Calu3 (cell line): ENCODE data around the gene ABCG1. TPM values are rescaled to one million over a fixed set of nuclear protein-coding genes. Genes with fewer than 3 reads are reported as not detected.

Experiments used
- BruUV-seq: library from RNA; stranded (reverse); fragments of 400-500 nt; replicated peaks from 2 replicates; lab custom pipeline; 2021; lab: Mats Ljungman, UMichigan
- CTCF ChIA-PET: fragments of 300-600 bp; sonication (Branson Sonifier 250); formaldehyde crosslinking; loops from one replicate; lab custom pipeline; 2022; ENCODE audit warnings: antibody characterized with exemption; lab: Charles Lee
- DNase-seq: peaks from one replicate; pipeline ENCODE4 v3.0.0; 2022
- H3K27ac Mint-ChIP-seq: one replicate; pipeline ENCODE4 v1.8.0; 2022; ENCODE audit warnings: mixed read lengths; ENCODE audit not compliant: unreplicated experiment
- H3K27me3 Mint-ChIP-seq: one replicate; pipeline ENCODE4 v1.8.0; 2022; ENCODE audit warnings: mixed read lengths; ENCODE audit not compliant: unreplicated experiment
- H3K36me3 Mint-ChIP-seq: one replicate; pipeline ENCODE4 v1.8.0; 2022; ENCODE audit warnings: mild to moderate bottlenecking, moderate library complexity, mixed read lengths; ENCODE audit not compliant: insufficient read depth, unreplicated experiment
- H3K4me1 Mint-ChIP-seq: one replicate; pipeline ENCODE4 v1.8.0; 2022; ENCODE audit warnings: mild to moderate bottlenecking, low read depth, mixed read lengths; ENCODE audit not compliant: unreplicated experiment
- H3K4me3 Mint-ChIP-seq: one replicate; pipeline ENCODE4 v1.8.0; 2022; ENCODE audit warnings: mild to moderate bottlenecking, low read depth, moderate library complexity, mixed read lengths; ENCODE audit not compliant: unreplicated experiment
- H3K9me3 Mint-ChIP-seq: one replicate; pipeline ENCODE4 v1.8.0; 2022; ENCODE audit warnings: low read depth, mixed read lengths; ENCODE audit not compliant: unreplicated experiment
- intact Hi-C: fragments of 100-400 bp; cut with micrococcal nuclease; formaldehyde crosslinking; loops from one replicate; pipeline ENCODE4 v1.10.0; 2022; ENCODE audit not compliant: unreplicated experiment
- total RNA-seq: library from RNA; stranded (reverse); gene quantifications from 2 replicates; pipeline ENCODE4 v1.2.3, GENCODE V29; 2022
- TF ChIP-seq, protein P1 (sequence below): fragments of 200-600 bp; IDR thresholded peaks from one replicate; pipeline ENCODE4 v1.8.0; 2022; ENCODE audit warnings: antibody characterized with exemption; ENCODE audit not compliant: unreplicated experiment

ABCG1 gene
- total RNA-seq, 1 experiment from 2014 or later = 0.19 TPM

DNA sequence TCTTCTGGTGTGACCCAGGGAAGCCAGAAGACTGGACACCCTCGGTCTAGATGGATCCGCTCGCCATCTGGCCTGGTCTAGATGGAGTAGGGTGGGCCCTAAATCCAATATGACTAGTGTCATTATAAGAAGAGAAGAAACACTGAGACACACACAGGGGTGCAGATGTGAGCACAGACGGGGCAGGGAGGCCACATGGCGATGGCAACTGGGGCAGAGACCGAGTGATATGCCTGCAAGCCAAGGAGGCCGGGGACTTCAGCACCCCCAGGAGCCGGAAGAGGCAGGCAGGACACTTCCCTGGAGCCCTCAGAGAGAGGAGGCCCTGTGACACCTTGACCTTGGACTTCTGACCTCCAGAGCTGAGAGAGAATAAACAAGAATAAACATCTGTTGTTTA is 101.9 kb downstream of the ABCG1 start:
- Mint-ChIP-seq H3K4me1 (no peaks in the 10 kb centered on the region), H3K36me3 (no peaks in the 10 kb centered on the region), H3K4me3 (no peak overlapping the region), H3K27me3 (peaks cover 52% of the 10 kb centered on the region), H3K27ac (no peak overlapping the region), H3K9me3 (no peaks in the 10 kb centered on the region)
- no TSS peak for BruUV-seq
- TF ChIP-seq, protein P1, sequence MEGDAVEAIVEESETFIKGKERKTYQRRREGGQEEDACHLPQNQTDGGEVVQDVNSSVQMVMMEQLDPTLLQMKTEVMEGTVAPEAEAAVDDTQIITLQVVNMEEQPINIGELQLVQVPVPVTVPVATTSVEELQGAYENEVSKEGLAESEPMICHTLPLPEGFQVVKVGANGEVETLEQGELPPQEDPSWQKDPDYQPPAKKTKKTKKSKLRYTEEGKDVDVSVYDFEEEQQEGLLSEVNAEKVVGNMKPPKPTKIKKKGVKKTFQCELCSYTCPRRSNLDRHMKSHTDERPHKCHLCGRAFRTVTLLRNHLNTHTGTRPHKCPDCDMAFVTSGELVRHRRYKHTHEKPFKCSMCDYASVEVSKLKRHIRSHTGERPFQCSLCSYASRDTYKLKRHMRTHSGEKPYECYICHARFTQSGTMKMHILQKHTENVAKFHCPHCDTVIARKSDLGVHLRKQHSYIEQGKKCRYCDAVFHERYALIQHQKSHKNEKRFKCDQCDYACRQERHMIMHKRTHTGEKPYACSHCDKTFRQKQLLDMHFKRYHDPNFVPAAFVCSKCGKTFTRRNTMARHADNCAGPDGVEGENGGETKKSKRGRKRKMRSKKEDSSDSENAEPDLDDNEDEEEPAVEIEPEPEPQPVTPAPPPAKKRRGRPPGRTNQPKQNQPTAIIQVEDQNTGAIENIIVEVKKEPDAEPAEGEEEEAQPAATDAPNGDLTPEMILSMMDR = no peak
- CTCF ChIA-PET = no interaction called here
- DNase-seq = no peak
- intact Hi-C loops = no loop called here

DNA sequence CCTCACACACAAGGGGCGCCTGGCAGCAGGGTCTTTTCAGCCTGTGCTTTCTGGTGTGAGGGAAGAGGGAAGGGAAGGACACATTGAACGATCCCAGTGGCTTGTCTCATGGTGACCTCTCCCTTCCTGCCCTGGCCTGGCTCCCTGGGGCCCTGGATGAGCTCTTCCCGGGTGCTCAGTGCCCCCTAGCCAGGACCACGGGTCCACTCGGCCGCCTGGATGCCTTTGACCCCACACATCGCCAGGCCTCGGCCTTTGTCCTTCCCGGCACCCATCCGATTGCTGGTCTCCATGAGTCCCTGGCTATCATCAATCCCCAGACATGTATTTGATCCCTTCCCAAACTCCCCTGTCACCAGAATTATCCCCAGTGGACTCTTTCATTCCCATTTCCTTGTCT is 102.3 kb downstream of the ABCG1 start:
- DNase-seq = no peak
- intact Hi-C loops = no loop called here
- TF ChIP-seq, protein P1 = no peak
- Mint-ChIP-seq H3K9me3 (no peaks in the 10 kb centered on the region), H3K27me3 (peaks cover 55% of the 10 kb centered on the region), H3K4me1 (no peaks in the 10 kb centered on the region), H3K27ac (no peak overlapping the region), H3K36me3 (no peaks in the 10 kb centered on the region), H3K4me3 (no peak overlapping the region)
- BruUV-seq = no TSS peak
- CTCF ChIA-PET = no interaction called here

DNA sequence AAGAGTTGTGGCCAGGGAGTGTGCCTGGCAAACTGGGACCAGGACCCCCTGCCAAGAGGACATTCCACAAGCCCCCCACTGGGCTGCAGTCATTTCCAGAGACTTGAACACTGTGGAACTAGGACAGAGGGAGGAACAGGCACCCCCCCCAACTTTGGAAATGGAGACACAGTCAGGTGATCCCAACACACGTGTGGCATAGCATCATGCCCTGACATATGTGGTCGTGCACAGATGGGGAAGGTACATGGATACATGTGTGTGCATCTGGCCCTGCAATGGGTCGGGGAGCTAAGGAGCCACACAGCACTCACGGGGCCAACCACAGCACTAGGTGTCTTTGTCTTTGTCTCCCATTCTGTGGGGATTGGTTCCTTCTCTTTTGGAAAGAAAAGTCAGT is 102.9 kb downstream of the ABCG1 start:
- Mint-ChIP-seq H3K27ac (no peak overlapping the region), H3K4me3 (no peak overlapping the region), H3K9me3 (no peaks in the 10 kb centered on the region), H3K36me3 (no peaks in the 10 kb centered on the region), H3K27me3 (peaks cover 55% of the 10 kb centered on the region), H3K4me1 (no peaks in the 10 kb centered on the region)
- CTCF ChIA-PET = no interaction called here
- intact Hi-C loops = no loop called here
- TF ChIP-seq, protein P1 = no peak
- BruUV-seq = no TSS peak
- DNase-seq = no peak

DNA sequence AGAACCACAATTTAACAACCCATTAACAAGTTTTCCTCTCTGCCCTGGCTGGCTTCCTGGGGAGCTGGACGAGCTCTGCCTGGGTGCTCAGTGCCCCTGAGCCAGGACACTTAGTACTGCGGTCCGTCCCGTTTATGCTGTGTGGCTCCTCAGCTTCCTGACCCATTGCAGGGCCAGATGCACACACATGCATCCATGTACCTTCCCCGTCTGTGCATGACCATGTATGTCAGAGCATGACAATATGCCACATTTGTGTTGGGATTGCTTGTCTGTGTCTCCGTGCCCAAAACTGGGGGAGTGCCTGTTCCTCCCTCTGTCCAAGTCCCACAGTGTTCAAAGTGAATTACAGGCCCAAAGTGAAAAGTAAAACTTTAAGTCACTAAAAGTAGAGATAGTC is 106.0 kb downstream of the ABCG1 start:
- CTCF ChIA-PET = no interaction called here
- Mint-ChIP-seq H3K27ac (no peak overlapping the region), H3K9me3 (peaks cover 2% of the 10 kb centered on the region), H3K4me3 (no peak overlapping the region), H3K36me3 (no peaks in the 10 kb centered on the region), H3K27me3 (peaks cover 65% of the 10 kb centered on the region), H3K4me1 (no peaks in the 10 kb centered on the region)
- BruUV-seq = no TSS peak
- intact Hi-C loops = no loop called here
- DNase-seq = no peak
- TF ChIP-seq, protein P1 = no peak
